Keratinocyte (primary cell): ENCODE results near the gene PPFIA3. TPM values are rescaled to one million over a fixed set of nuclear protein-coding genes. Genes with fewer than 3 reads are reported as not detected.

Experiments
- DNase-seq: peaks from one replicate; pipeline ENCODE4 v3.0.0-alpha.2; 2011; ENCODE audit warnings: low read depth, missing footprints, low spot score
- FAIRE-seq: peaks from 2 replicates; lab custom pipeline; 2011; peaks lifted over from hg19 to GRCh38; lab: Jason Lieb, UNC
- H2AFZ ChIP-seq: 2 replicates; pipeline ENCODE4 v1.6.0; 2012; ENCODE audit warnings: low read length, control low read depth, inconsistent platforms; ENCODE audit not compliant: control insufficient read depth
- H3K27ac ChIP-seq: 2 replicates; pipeline ENCODE4 v1.5.1; 2011; ENCODE audit warnings: low read length; ENCODE audit not compliant: control insufficient read depth, insufficient read depth
- H3K27me3 ChIP-seq: 3 replicates; pipeline ENCODE4 v1.6.0; 2011; ENCODE audit warnings: low read length; ENCODE audit not compliant: control insufficient read depth, insufficient read depth; ENCODE audit errors: extremely low read depth
- H3K36me3 ChIP-seq, 2 experiments: 2 replicates in 1 of 2; 3 replicates in 1 of 2; pipeline ENCODE4 v1.5.1; 2011; ENCODE audit warnings: low read length in 2 of 2, mild to moderate bottlenecking in 1 of 2; ENCODE audit not compliant: control insufficient read depth in 2 of 2, insufficient read depth in 2 of 2; ENCODE audit errors: extremely low read depth in 1 of 2
- H3K4me1 ChIP-seq: 3 replicates; pipeline ENCODE4 v1.5.1; 2011; ENCODE audit warnings: low read length; ENCODE audit not compliant: control insufficient read depth, insufficient read depth; ENCODE audit errors: extremely low read depth
- H3K4me2 ChIP-seq: 3 replicates; pipeline ENCODE4 v1.6.0; 2011; ENCODE audit warnings: low read depth, low read length; ENCODE audit not compliant: control insufficient read depth, insufficient read depth; ENCODE audit errors: extremely low read depth
- H3K4me3 ChIP-seq, 3 experiments: fragments of 200-600 bp in 1 of 3; sonication (generic) in 1 of 3; 2 replicates in 2 of 3; 3 replicates in 1 of 3; pipeline ENCODE4 v1.5.1; 2011 to 2016; ENCODE audit warnings: low read length in 3 of 3, mild to moderate bottlenecking in 3 of 3, control low read depth in 2 of 3, inconsistent platforms in 1 of 3, low read depth in 1 of 3, mixed read lengths in 1 of 3, mixed run types in 1 of 3, moderate library complexity in 1 of 3; ENCODE audit not compliant: control insufficient read depth in 2 of 3, insufficient read depth in 2 of 3; ENCODE audit errors: extremely low read depth in 1 of 3
- H3K79me2 ChIP-seq: 2 replicates; pipeline ENCODE4 v1.6.0; 2012; ENCODE audit warnings: low read length; ENCODE audit not compliant: control insufficient read depth, insufficient read depth
- H3K9ac ChIP-seq: 3 replicates; pipeline ENCODE4 v1.6.0; 2011; ENCODE audit warnings: low read length; ENCODE audit not compliant: control insufficient read depth, insufficient read depth; ENCODE audit errors: extremely low read depth
- H3K9me1 ChIP-seq: 3 replicates; pipeline ENCODE4 v1.6.0; 2011; ENCODE audit warnings: low read length; ENCODE audit not compliant: control insufficient read depth, insufficient read depth; ENCODE audit errors: extremely low read depth
- H3K9me3 ChIP-seq: 2 replicates; pipeline ENCODE4 v1.5.1; 2012; ENCODE audit warnings: low read depth, low read length; ENCODE audit not compliant: control insufficient read depth
- H4K20me1 ChIP-seq: 3 replicates; pipeline ENCODE4 v1.6.0; 2011; ENCODE audit warnings: low read length; ENCODE audit not compliant: control insufficient read depth, insufficient read depth; ENCODE audit errors: extremely low read depth
- CTCF ChIP-seq, 3 experiments: IDR thresholded peaks in 1 of 3; conservative IDR thresholded peaks in 1 of 3; optimal IDR thresholded peaks in 1 of 3; 2 replicates in 2 of 3; 3 replicates in 1 of 3; pipeline versions ENCODE3 to v1.5.1; 2011; ENCODE audit warnings: low read length in 3 of 3, mild to moderate bottlenecking in 3 of 3, moderate library complexity in 2 of 3, control low read depth in 1 of 3, inconsistent platforms in 1 of 3; ENCODE audit not compliant: insufficient read depth in 2 of 3; ENCODE audit errors: extremely low read depth in 1 of 3
- EZH2 ChIP-seq: IDR thresholded peaks from one replicate; pipeline ENCODE4 v1.6.1; 2012; ENCODE audit warnings: inconsistent platforms, mild to moderate bottlenecking, low read length, moderate library complexity
- dilution Hi-C: fragments of 300-500 bp; cut with MboI; formaldehyde crosslinking; loops from one replicate; pipeline ENCODE4 v1.7.0; 2020; ENCODE audit warnings: low sequenced_read_pairs; ENCODE audit not compliant: extremely low pct_ligation_motif_present
- polyA plus RNA-seq, 5 experiments: library from polyadenylated mRNA; depleted of rRNA in 3 of 5; stranded (reverse) in 3 of 5; stranded (forward) in 1 of 5; unstranded in 1 of 5; fragments of >200 nt; gene quantifications; 1 replicate in 1 of 5; 2 replicates in 3 of 5; 3 replicates in 1 of 5; pipeline versions ENCODE4 v1.2.1 to v1.2.3, GENCODE V29; 2011 to 2012; ENCODE audit warnings: missing spikeins in 2 of 5, low read depth in 1 of 5, low replicate concordance in 1 of 5

The PPFIA3 gene
- polyA plus RNA-seq, 1 donor (not counting 4 experiments of a cell fraction or from before 2014, with no cell fraction given), result 3.0 TPM

- H3K79me2 ChIP-seq, result peaks cover 7% of the 10 kb centered on the region
- TF ChIP-seq EZH2 (no peak), CTCF (optimal IDR thresholded peaks at IDR 0.05 in 1 of 3, IDR thresholded peaks at IDR 0.05 in 1 of 3, conservative IDR thresholded peaks at IDR 0.05 in 1 of 3; ENCODE audit: extremely low read depth in 1 of 3, insufficient read depth in 2 of 3, low read length in 3 of 3) (no peak)
- H3K4me3 ChIP-seq, result no peak overlapping the region
- FAIRE-seq (no peak), DNase-seq (no peak)
- H3K27ac ChIP-seq, result no peak overlapping the region
- H3K9me1 ChIP-seq, result no peaks in the 10 kb centered on the region
- H3K27me3 ChIP-seq, result no peaks in the 10 kb centered on the region
- no peak overlapping the region for H3K9ac ChIP-seq
- H3K4me2 ChIP-seq, result no peak overlapping the region
- H4K20me1 ChIP-seq, result peaks cover 3% of the 10 kb centered on the region
- H3K9me3 ChIP-seq, result no peaks in the 10 kb centered on the region
- dilution Hi-C loops, result no loop called here
- no peak overlapping the region for H2AFZ ChIP-seq
- peaks cover 6% of the 10 kb centered on the region for H3K4me1 ChIP-seq
- H3K36me3 ChIP-seq, result peaks cover 4 to 11% of the 10 kb centered on the region in 2 experiments
Measured at GRCh38 chr19:49160450-49161189, 41.3 kb downstream of the PPFIA3 start.

GRCh38 chr19:49161987-49162386, 42.6 kb downstream of the PPFIA3 start:
- dilution Hi-C loops, result no loop called here
- peaks cover 6% of the 10 kb centered on the region for H3K4me1 ChIP-seq
- H3K4me3 ChIP-seq, result no peak overlapping the region
- DNase-seq, result no peak
- H4K20me1 ChIP-seq, result peaks cover 3% of the 10 kb centered on the region
- H3K27ac ChIP-seq, result no peak overlapping the region
- TF ChIP-seq CTCF (optimal IDR thresholded peaks at IDR 0.05 in 1 of 3, IDR thresholded peaks at IDR 0.05 in 1 of 3, conservative IDR thresholded peaks at IDR 0.05 in 1 of 3; ENCODE audit: extremely low read depth in 1 of 3, insufficient read depth in 2 of 3, low read length in 3 of 3) (no peak), EZH2 (no peak)
- FAIRE-seq, result no peak
- no peak overlapping the region for H3K9ac ChIP-seq
- no peaks in the 10 kb centered on the region for H3K9me1 ChIP-seq
- peaks cover 7% of the 10 kb centered on the region for H3K79me2 ChIP-seq
- H3K27me3 ChIP-seq, result no peaks in the 10 kb centered on the region
- no peaks in the 10 kb centered on the region for H3K9me3 ChIP-seq
- H3K36me3 ChIP-seq, result peaks cover 4 to 13% of the 10 kb centered on the region in 2 experiments
- no peak overlapping the region for H2AFZ ChIP-seq
- no peak overlapping the region for H3K4me2 ChIP-seq
